Endothelial cell of umbilical vein (primary cell): Measurements from ENCODE around the gene KCNJ15. TPM values are rescaled to one million over a fixed set of nuclear protein-coding genes. Genes with fewer than 3 reads are reported as not detected.

ENCODE experiments used
- BruUV-seq: library from RNA; stranded (reverse); fragments of 400-500 nt; replicated peaks from 2 replicates; lab custom pipeline; 2021; lab: Mats Ljungman, UMichigan
- CTCF ChIA-PET: fragments of 300-600, 350-600 bp; sonication (Branson Sonifier 250); formaldehyde crosslinking; loops from one replicate; lab custom pipeline; 2021; ENCODE audit warnings: antibody characterized with exemption, inconsistent platforms; lab: Charles Lee
- POLR2A ChIA-PET: fragments of 300-600, 350-600 bp; sonication (Branson Sonifier 250); formaldehyde crosslinking; loops from one replicate; lab custom pipeline; 2021; ENCODE audit warnings: antibody characterized with exemption, inconsistent platforms; lab: Charles Lee
- DNase-seq: peaks from one replicate; pipeline ENCODE4 v3.0.0-alpha.2; 2011; ENCODE audit warnings: low read depth, low spot score
- FAIRE-seq: peaks from 2 replicates; lab custom pipeline; 2011; peaks lifted over from hg19 to GRCh38; lab: Jason Lieb, UNC
- H2AFZ ChIP-seq: 2 replicates; pipeline ENCODE4 v1.6.0; 2012; ENCODE audit warnings: low read depth, low read length, control low read depth, inconsistent platforms
- H3K27ac ChIP-seq: 2 replicates; pipeline ENCODE4 v1.5.1; 2011; ENCODE audit warnings: low read depth, mild to moderate bottlenecking, control low read depth, low read length, moderate library complexity; ENCODE audit not compliant: insufficient read depth
- H3K27me3 ChIP-seq, 2 experiments: 2 replicates each; pipeline versions ENCODE4 v1.6.0 to v1.6.1; 2011; ENCODE audit warnings: low read length in 2 of 2, mixed read lengths in 1 of 2; ENCODE audit not compliant: control insufficient read depth in 2 of 2, insufficient read depth in 2 of 2
- H3K36me3 ChIP-seq, 2 experiments: 2 replicates in 1 of 2; 3 replicates in 1 of 2; pipeline ENCODE4 v1.5.1; 2011; ENCODE audit warnings: low read length in 2 of 2, mild to moderate bottlenecking in 1 of 2, moderate library complexity in 1 of 2; ENCODE audit not compliant: control insufficient read depth in 2 of 2, insufficient read depth in 2 of 2; ENCODE audit errors: extremely low read depth in 1 of 2
- H3K4me1 ChIP-seq: 3 replicates; pipeline ENCODE4 v1.5.1; 2011; ENCODE audit warnings: mild to moderate bottlenecking, low read length; ENCODE audit not compliant: control insufficient read depth, insufficient read depth; ENCODE audit errors: extremely low read depth
- H3K4me2 ChIP-seq: 2 replicates; pipeline ENCODE4 v1.6.1; 2011; ENCODE audit warnings: low read length, control low read depth, mixed read lengths; ENCODE audit not compliant: insufficient read depth
- H3K4me3 ChIP-seq, 3 experiments: fragments of 200-600 bp in 1 of 3; sonication (generic), shearing (Covaris generic) in 1 of 3; replicated peaks in 1 of 3; 2 replicates each; pipeline ENCODE4 v1.5.1; 2011 to 2016; ENCODE audit warnings: control low read depth in 3 of 3, low read length in 3 of 3, mild to moderate bottlenecking in 2 of 3, inconsistent platforms in 1 of 3, low read depth in 1 of 3, moderate library complexity in 1 of 3; ENCODE audit not compliant: insufficient read depth in 1 of 3
- H3K79me2 ChIP-seq: 2 replicates; pipeline ENCODE4 v1.6.0; 2012; ENCODE audit warnings: low read length, inconsistent platforms; ENCODE audit not compliant: control insufficient read depth, insufficient read depth
- H3K9ac ChIP-seq: replicated peaks from 2 replicates; pipeline ENCODE3; 2011; ENCODE audit warnings: low read length, control low read depth; ENCODE audit not compliant: insufficient read depth; ENCODE audit errors: extremely low read depth
- H3K9me1 ChIP-seq: replicated peaks from 3 replicates; pipeline ENCODE4 v1.6.0; 2011; ENCODE audit warnings: mild to moderate bottlenecking, low read length; ENCODE audit not compliant: control insufficient read depth, insufficient read depth; ENCODE audit errors: extremely low read depth
- H3K9me3 ChIP-seq: replicated peaks from 2 replicates; pipeline ENCODE4 v1.5.1; 2012; ENCODE audit warnings: low read length, inconsistent platforms; ENCODE audit not compliant: control insufficient read depth, insufficient read depth
- H4K20me1 ChIP-seq: replicated peaks from 2 replicates; pipeline ENCODE3; 2011; ENCODE audit warnings: mild to moderate bottlenecking, low read length; ENCODE audit not compliant: control insufficient read depth, insufficient read depth; ENCODE audit errors: extremely low read depth
- CTCF ChIP-seq, 2 donors: IDR thresholded peaks; 1 replicate in 1 of 2; 2 replicates in 1 of 2; pipeline ENCODE4 v1.5.1; 2011; ENCODE audit warnings: low read length in 2 of 2, mild to moderate bottlenecking in 2 of 2, moderate library complexity in 2 of 2, control low read depth in 1 of 2, inconsistent platforms in 1 of 2, low read depth in 1 of 2; ENCODE audit not compliant: insufficient read depth in 1 of 2; ENCODE audit errors: extremely low read depth in 1 of 2
- EZH2 ChIP-seq: IDR thresholded peaks from 2 replicates; pipeline ENCODE4 v1.6.1; 2012; ENCODE audit warnings: borderline replicate concordance, low read depth, mild to moderate bottlenecking, moderate library complexity, low read length, inconsistent platforms; ENCODE audit not compliant: severe bottlenecking
- FOS ChIP-seq: IDR thresholded peaks from 2 replicates; pipeline ENCODE4 v1.6.1; 2011; ENCODE audit warnings: mild to moderate bottlenecking, low read length, moderate library complexity, borderline replicate concordance; ENCODE audit not compliant: insufficient read depth
- GATA2 ChIP-seq: IDR thresholded peaks from 2 replicates; pipeline ENCODE4 v1.7.0; 2011; ENCODE audit warnings: low read depth, mild to moderate bottlenecking, moderate library complexity, mixed read lengths, low read length; ENCODE audit not compliant: insufficient read length, insufficient read depth
- JUN ChIP-seq: IDR thresholded peaks from 2 replicates; pipeline ENCODE4 v1.6.1; 2011; ENCODE audit warnings: borderline replicate concordance, low read depth; ENCODE audit not compliant: insufficient read length, insufficient read depth
- MAX ChIP-seq: IDR thresholded peaks from 2 replicates; pipeline ENCODE4 v1.6.1; 2011; ENCODE audit not compliant: insufficient read depth, insufficient read length
- MYC ChIP-seq: IDR thresholded peaks from one replicate; pipeline ENCODE4 v1.6.1; 2011; ENCODE audit warnings: mild to moderate bottlenecking, low read depth, low read length
- POLR2A ChIP-seq: IDR thresholded peaks from 2 replicates; pipeline ENCODE4 v1.6.1; 2012; ENCODE audit warnings: low read depth, mild to moderate bottlenecking, control low read depth, low read length
- POLR2AphosphoS5 ChIP-seq: IDR thresholded peaks from 2 replicates; pipeline ENCODE4 v1.6.1; 2012; ENCODE audit warnings: low read depth, mild to moderate bottlenecking, control low read depth, low read length, moderate library complexity; ENCODE audit not compliant: insufficient read depth
- dilution Hi-C: fragments of 300-500 bp; cut with MboI; formaldehyde crosslinking; loops from one replicate; pipeline ENCODE4 v1.15.0; 2019; ENCODE audit warnings: low sequenced_read_pairs; ENCODE audit not compliant: extremely low pct_ligation_motif_present
- intact Hi-C: fragments of 100-400 bp; cut with micrococcal nuclease; formaldehyde crosslinking; loops from one replicate; pipeline ENCODE4 v1.10.0; 2022
- polyA plus RNA-seq, 4 experiments: library from polyadenylated mRNA; depleted of rRNA in 3 of 4; stranded (reverse) in 3 of 4; unstranded in 1 of 4; fragments of >200 nt; gene quantifications; 2 replicates each; pipeline versions ENCODE4 v1.2.1 to v1.2.3, GENCODE V29; 2011 to 2012; ENCODE audit warnings: missing spikeins in 1 of 4
- total RNA-seq: library from RNA; stranded (reverse); gene quantifications from 2 replicates; pipeline ENCODE4 v1.2.3, GENCODE V29; 2021

KCNJ15 gene
- total and polyA plus RNA-seq, 2 donors (not counting 3 experiments of a cell fraction or from before 2014, with no cell fraction given) = 1.4 to 1.5 TPM

GRCh38 chr21:38273745-38274542 lies 17.2 kb downstream of the KCNJ15 start:
- no peak for FAIRE-seq
- intact Hi-C loops = no loop called here

More at GRCh38 chr21:38273745-38274542, 17.2 kb downstream of the KCNJ15 start:
- Histone ChIP-seq H3K79me2 (no peaks in the 10 kb centered on the region), H3K9ac (no peak overlapping the region), H4K20me1 (no peaks in the 10 kb centered on the region), H3K4me2 (no peak overlapping the region), H3K9me1 (no peaks in the 10 kb centered on the region), H3K4me3 (no peak overlapping the region), H3K4me1 (peaks cover 12% of the 10 kb centered on the region), H3K27ac (no peak overlapping the region), H3K27me3 (peaks cover 10 to 17% of the 10 kb centered on the region in 2 experiments), H3K36me3 (no peaks in the 10 kb centered on the region), H2AFZ (no peak overlapping the region), H3K9me3 (no peaks in the 10 kb centered on the region)
- ChIA-PET CTCF (interaction anchor here (1.4 to 1.7 kb wide), 2 partner anchors 17 to 104 kb away, joined by 3 read pairs; no protein-coding TSS in a partner anchor), POLR2A (no interaction called here)
- BruUV-seq = no TSS peak
- no peak for DNase-seq
- no peak for TF ChIP-seq FOS
- TF ChIP-seq EZH2 = no peak
- no peak for TF ChIP-seq CTCF (IDR thresholded peaks at IDR 0.05; ENCODE audit: extremely low read depth in 1 of 2, insufficient read depth in 1 of 2, low read depth in 1 of 2, low read length in 2 of 2)
- no peak for TF ChIP-seq MYC
- no peak for TF ChIP-seq JUN
- TF ChIP-seq GATA2 = no peak
- no peak for TF ChIP-seq POLR2A
- no peak for TF ChIP-seq POLR2AphosphoS5
- TF ChIP-seq MAX = no peak
- dilution Hi-C loops = no loop called here
